ENCODE data around the gene ICAM1. TPM values are rescaled to one million over a fixed set of nuclear protein-coding genes. Genes with fewer than 3 reads are reported as not detected.

The ICAM1 gene
- polyA plus RNA-seq, 1 donor from 2014 or later = not detected

GRCh38 chr19:10231612-10232228, 39.2 kb upstream of the ICAM1 start:
- Histone ChIP-seq H3F3A (ENCODE audit: insufficient read depth, low read length, poor library complexity, severe bottlenecking) (no peaks in the 10 kb centered on the region), H3K79me2 (replicated peaks; ENCODE audit: insufficient read depth, low read length) (peaks cover 10% of the 10 kb centered on the region), H3K36me3 (ENCODE audit: insufficient read depth, low read length) (no peaks in the 10 kb centered on the region), H3K4me3 (ENCODE audit: low read length) (peak overlapping the region; percentile 92), H3K27ac (ENCODE audit: low read length) (peak overlapping the region; percentile 65), H2AFZ (ENCODE audit: low read depth, low read length) (peak overlapping the region; percentile 73), H3K4me2 (ENCODE audit: low read length) (no peak overlapping the region), H3K9ac (ENCODE audit: low read length) (peak overlapping the region; percentile 86), H3K27me3 (ENCODE audit: insufficient read depth, low read depth, low read length) (no peaks in the 10 kb centered on the region), H4K20me1 (ENCODE audit: insufficient read depth) (no peaks in the 10 kb centered on the region), H3K9me2 (ENCODE audit: insufficient read depth, low read length) (no peaks in the 10 kb centered on the region), H3K9me3 (ENCODE audit: low read length) (no peaks in the 10 kb centered on the region)
- no peak for TF ChIP-seq SMC3 (conservative IDR thresholded peaks at IDR 0.05; ENCODE audit: poor library complexity)
- TF ChIP-seq RAD21 (conservative IDR thresholded peaks at IDR 0.05) = no peak
- no peak for TF ChIP-seq CTCF (IDR thresholded peaks at IDR 0.05; ENCODE audit: poor library complexity, severe bottlenecking)
- TF ChIP-seq TAF1 (IDR thresholded peaks at IDR 0.05; ENCODE audit: low read depth) = no peak

- no peak overlapping the region for H3K4me3 ChIP-seq (ENCODE audit: low read length)
- no peaks in the 10 kb centered on the region for H4K20me1 ChIP-seq (ENCODE audit: insufficient read depth)
- no peak overlapping the region for H3K27ac ChIP-seq (ENCODE audit: low read length)
- TF ChIP-seq EZH2 (IDR thresholded peaks at IDR 0.05; ENCODE audit: borderline replicate concordance, insufficient read depth, low read length, poor library complexity, severe bottlenecking) = no peak
- no peak for TF ChIP-seq CTCF (IDR thresholded peaks at IDR 0.05; ENCODE audit: poor library complexity, severe bottlenecking)
- no peak for TF ChIP-seq SMC3 (conservative IDR thresholded peaks at IDR 0.05; ENCODE audit: poor library complexity)
- no peak for TF ChIP-seq REST (IDR thresholded peaks at IDR 0.05; ENCODE audit: borderline replicate concordance)
- no peak for TF ChIP-seq MXI1 (conservative IDR thresholded peaks at IDR 0.05; ENCODE audit: poor library complexity, severe bottlenecking)
- TF ChIP-seq EP300 (conservative IDR thresholded peaks at IDR 0.05; ENCODE audit: poor library complexity, severe bottlenecking) = no peak
- no peak for TF ChIP-seq TAF1 (IDR thresholded peaks at IDR 0.05; ENCODE audit: low read depth)
- TF ChIP-seq POLR2AphosphoS5 (IDR thresholded peaks at IDR 0.05) = no peak
- TF ChIP-seq RAD21 (conservative IDR thresholded peaks at IDR 0.05) = no peak
- no peaks in the 10 kb centered on the region for H3K36me3 ChIP-seq (ENCODE audit: insufficient read depth, low read length)
- H3K4me2 ChIP-seq (ENCODE audit: low read length) = no peak overlapping the region
- no peaks in the 10 kb centered on the region for H3K27me3 ChIP-seq (ENCODE audit: insufficient read depth, low read depth, low read length)
- H3K9me3 ChIP-seq (ENCODE audit: low read length) = no peaks in the 10 kb centered on the region
- H3K9ac ChIP-seq (ENCODE audit: low read length) = no peak overlapping the region
- no peak overlapping the region for H2AFZ ChIP-seq (ENCODE audit: low read depth, low read length)
- H3F3A ChIP-seq (ENCODE audit: insufficient read depth, low read length, poor library complexity, severe bottlenecking) = no peaks in the 10 kb centered on the region
- peaks cover 3% of the 10 kb centered on the region for H3K79me2 ChIP-seq (replicated peaks; ENCODE audit: insufficient read depth, low read length)
- no peaks in the 10 kb centered on the region for H3K9me2 ChIP-seq (ENCODE audit: insufficient read depth, low read length)
These were observed 37.0 kb upstream of the ICAM1 start for GRCh38 chr19:10233946-10234345.
